ENCODE data around the gene ITPR3. TPM values are rescaled to one million over a fixed set of nuclear protein-coding genes. Genes with fewer than 3 reads are reported as not detected.

ITPR3 gene
- total and polyA plus RNA-seq, 2 of the 13 experiments (the other 11 are each of a cell fraction or from before 2014, with no cell fraction given) = 3.8 to 21.4 TPM

DNA sequence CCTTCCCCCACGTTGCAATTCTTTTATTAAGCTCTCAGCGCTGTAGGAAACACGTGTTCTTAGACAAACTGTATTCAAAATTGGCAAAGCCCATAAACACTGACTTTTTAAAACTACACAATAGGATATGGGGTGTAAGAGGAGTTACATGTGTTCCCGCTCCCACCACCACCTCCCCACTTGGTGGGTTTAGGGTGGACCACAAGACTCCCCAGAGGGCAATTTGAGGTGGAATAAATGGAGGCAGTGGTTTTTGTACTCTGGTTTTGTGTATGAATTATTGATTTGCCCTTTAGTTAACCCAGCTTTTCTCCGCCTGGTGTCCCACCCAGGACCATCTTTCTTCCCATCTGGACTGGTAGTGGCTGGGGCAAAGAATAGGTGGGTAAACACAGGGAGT, 86.6 kb downstream of the ITPR3 start (continued):
- TF ChIP-seq ZNF142 (CRISPR knock-in tag; IDR thresholded peaks at IDR 0.05) (no peak), ZNF747 (CRISPR knock-in tag; IDR thresholded peaks at IDR 0.05; ENCODE audit: borderline replicate concordance) (no peak), JUN (CRISPR knock-in tag; IDR thresholded peaks at IDR 0.05) (no peak), KAT7 (CRISPR knock-in tag; IDR thresholded peaks at IDR 0.05; ENCODE audit: borderline replicate concordance) (no peak), RFX3 (CRISPR knock-in tag; IDR thresholded peaks at IDR 0.05) (no peak), HES4 (CRISPR knock-in tag; IDR thresholded peaks at IDR 0.05; ENCODE audit: borderline replicate concordance) (no peak), SMARCE1 (IDR thresholded peaks at IDR 0.05; ENCODE audit: borderline replicate concordance) (no peak)

- in situ Hi-C loops (cut with HindIII; ENCODE audit: extremely low pct_ligation_motif_present, low pct_unique_long_range_greater_than_20kb) = no loop called here
- BruUV-seq (replicated peaks) = no TSS peak
- DNase-seq (ENCODE audit: low spot score) (no peak), ATAC-seq (no peak), FAIRE-seq (no peak)
- Histone ChIP-seq H2AFZ (ENCODE audit: low read length) (no peak overlapping the region), H3K4me2 (ENCODE audit: low read depth, low read length) (no peak overlapping the region), H3K9me3 (ENCODE audit: low read length) (no peaks in the 10 kb centered on the region), H3K27me3 (ENCODE audit: control insufficient read depth in 1 of 2, insufficient read depth in 2 of 2, low read length in 2 of 2) (no peaks in the 10 kb centered on the region), H3K79me2 (ENCODE audit: insufficient read depth, low read length) (peaks cover 17% of the 10 kb centered on the region), H3K27ac (ENCODE audit: extremely low read length, insufficient read depth, low read length) (no peak overlapping the region), H3K36me3 (replicated peaks in 1 of 2; ENCODE audit: control insufficient read depth in 1 of 2, insufficient read depth in 2 of 2, low read length in 2 of 2) (peaks cover 6 to 23% of the 10 kb centered on the region in 2 experiments), H3K9ac (ENCODE audit: insufficient read depth, low read depth, low read length) (no peak overlapping the region), H4K20me1 (ENCODE audit: insufficient read depth, low read length) (no peaks in the 10 kb centered on the region; the same call in 1 of the 2 replicates), H3K4me3 (replicated peaks in 1 of 3; ENCODE audit: insufficient read depth in 1 of 3, low read depth in 2 of 3, low read length in 3 of 3) (no peak overlapping the region), H3K4me1 (ENCODE audit: insufficient read depth, low read length) (peaks cover 53% of the 10 kb centered on the region)
- CTCF ChIA-PET (ENCODE audit: low intra/inter-chr PET ratio, low total read pairs) = no interaction called here
- intact Hi-C loops (cut with micrococcal nuclease; ENCODE audit: unreplicated experiment) = loop anchor here (10.0 kb wide), 1 partner anchor 74 kb away; no protein-coding TSS in a partner anchor
- whole genome bisulfite sequencing (ENCODE audit: low lambda C conversion rate) = 95% methylated on average over 10 of the region's 10 CpGs
- POLR2A ChIA-PET = no interaction called here
- TF ChIP-seq ZNF720 (CRISPR knock-in tag; IDR thresholded peaks at IDR 0.05) = no peak
- TF ChIP-seq NCOR1 (IDR thresholded peaks at IDR 0.05; ENCODE audit: borderline replicate concordance, low read length) = no peak
- no peak for TF ChIP-seq RAD21 (CRISPR knock-in tag; IDR thresholded peaks at IDR 0.05)
- no peak for TF ChIP-seq LBX2 (CRISPR knock-in tag; IDR thresholded peaks at IDR 0.05; ENCODE audit: borderline replicate concordance)
- no peak for TF ChIP-seq ZSCAN21 (CRISPR knock-in tag; IDR thresholded peaks at IDR 0.05; ENCODE audit: borderline replicate concordance)
- TF ChIP-seq CBX2 (IDR thresholded peaks at IDR 0.05; ENCODE audit: low read depth, low read length) = no peak
- no peak for TF ChIP-seq CBX2 (CRISPR knock-in tag; IDR thresholded peaks at IDR 0.05; ENCODE audit: low read depth)
- no peak for TF ChIP-seq KLF16 (CRISPR knock-in tag; IDR thresholded peaks at IDR 0.05)
- TF ChIP-seq, protein P1, sequence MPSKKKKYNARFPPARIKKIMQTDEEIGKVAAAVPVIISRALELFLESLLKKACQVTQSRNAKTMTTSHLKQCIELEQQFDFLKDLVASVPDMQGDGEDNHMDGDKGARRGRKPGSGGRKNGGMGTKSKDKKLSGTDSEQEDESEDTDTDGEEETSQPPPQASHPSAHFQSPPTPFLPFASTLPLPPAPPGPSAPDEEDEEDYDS (CRISPR knock-in tag; IDR thresholded peaks at IDR 0.05) = no peak
These were observed 87.5 kb downstream of the ITPR3 start for GRCh38 chr6:33708516-33709204.

Data from HepG2 (cell line).